HAP-1 (cell line): ENCODE data around the gene ZNF516.

Experiments
- DNase-seq, 2 experiments: peaks; one replicate each; pipeline ENCODE4 v3.0.0-alpha.2; 2016 to 2020; ENCODE audit warnings: low spot score in 2 of 2
- H3K27me3 ChIP-seq: fragments of 250-450 bp; sonication (Bioruptor Pico); 2 replicates; pipeline ENCODE4 v1.5.1; 2020; ENCODE audit warnings: low read depth, mild to moderate bottlenecking, moderate library complexity
- H3K36me3 ChIP-seq: fragments of 250-450 bp; sonication (Bioruptor Pico); replicated peaks from 2 replicates; pipeline ENCODE4 v1.5.1; 2020; ENCODE audit warnings: mild to moderate bottlenecking
- H3K4me1 ChIP-seq: fragments of 250-450 bp; sonication (Bioruptor Pico); 2 replicates; pipeline ENCODE4 v1.5.1; 2020; ENCODE audit warnings: mild to moderate bottlenecking
- H3K4me3 ChIP-seq: fragments of 250-450 bp; sonication (Bioruptor Pico); 2 replicates; pipeline ENCODE4 v1.5.1; 2020; ENCODE audit warnings: mild to moderate bottlenecking, moderate library complexity
- H3K9me3 ChIP-seq: fragments of 250-450 bp; sonication (Bioruptor Pico); 2 replicates; pipeline ENCODE4 v1.5.1; 2020; ENCODE audit warnings: mild to moderate bottlenecking, moderate library complexity
- in situ Hi-C: fragments of 300-500 bp; cut with MboI; formaldehyde crosslinking; loops from 3 replicates; pipeline ENCODE4 v1.14.3; 2020; ENCODE audit warnings: low sequenced_read_pairs, inconsistent platforms, mixed read lengths

Gene ZNF516

DNA sequence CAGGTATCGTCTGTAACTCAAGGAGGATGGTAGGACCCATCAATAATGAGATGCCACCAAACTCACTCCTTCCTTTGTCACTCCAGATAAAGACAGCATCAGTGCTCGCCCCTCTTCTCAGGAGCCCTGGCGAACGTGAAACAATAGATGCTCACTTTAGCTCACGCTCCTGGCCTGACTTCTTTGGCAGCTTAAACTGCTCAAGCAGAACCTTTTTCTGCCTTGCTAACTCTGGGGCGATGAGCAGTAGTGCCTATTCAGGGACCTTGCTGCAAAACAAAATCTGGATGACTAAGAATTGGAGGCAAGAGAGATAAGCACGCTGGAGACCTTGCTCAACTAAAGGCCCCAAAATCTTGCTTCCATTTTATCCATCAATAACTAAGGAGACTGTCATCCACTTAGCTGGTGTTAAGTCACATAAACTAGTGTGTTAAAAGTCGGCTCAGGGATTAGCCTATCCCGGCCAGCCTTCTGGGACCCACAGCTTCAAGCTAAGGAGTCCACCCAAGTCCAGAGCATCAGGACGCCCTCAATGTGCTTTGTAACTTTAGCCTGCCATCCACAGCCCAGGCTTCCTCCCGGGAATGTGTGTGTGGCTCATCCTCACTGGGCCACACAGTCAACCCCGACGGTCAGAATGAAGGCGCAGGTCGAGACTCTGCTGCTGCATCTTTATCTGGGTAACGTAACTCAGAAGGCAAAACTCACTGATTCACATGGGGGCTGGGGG lies 38.9 kb downstream of the ZNF516 start:
- no peaks in the 10 kb centered on the region for H3K9me3 ChIP-seq
- DNase-seq = no peak
- H3K4me1 ChIP-seq = peaks cover 28% of the 10 kb centered on the region
- in situ Hi-C loops = no loop called here
- H3K4me3 ChIP-seq = no peak overlapping the region
- H3K36me3 ChIP-seq = no peaks in the 10 kb centered on the region
- H3K27me3 ChIP-seq = no peaks in the 10 kb centered on the region

DNA sequence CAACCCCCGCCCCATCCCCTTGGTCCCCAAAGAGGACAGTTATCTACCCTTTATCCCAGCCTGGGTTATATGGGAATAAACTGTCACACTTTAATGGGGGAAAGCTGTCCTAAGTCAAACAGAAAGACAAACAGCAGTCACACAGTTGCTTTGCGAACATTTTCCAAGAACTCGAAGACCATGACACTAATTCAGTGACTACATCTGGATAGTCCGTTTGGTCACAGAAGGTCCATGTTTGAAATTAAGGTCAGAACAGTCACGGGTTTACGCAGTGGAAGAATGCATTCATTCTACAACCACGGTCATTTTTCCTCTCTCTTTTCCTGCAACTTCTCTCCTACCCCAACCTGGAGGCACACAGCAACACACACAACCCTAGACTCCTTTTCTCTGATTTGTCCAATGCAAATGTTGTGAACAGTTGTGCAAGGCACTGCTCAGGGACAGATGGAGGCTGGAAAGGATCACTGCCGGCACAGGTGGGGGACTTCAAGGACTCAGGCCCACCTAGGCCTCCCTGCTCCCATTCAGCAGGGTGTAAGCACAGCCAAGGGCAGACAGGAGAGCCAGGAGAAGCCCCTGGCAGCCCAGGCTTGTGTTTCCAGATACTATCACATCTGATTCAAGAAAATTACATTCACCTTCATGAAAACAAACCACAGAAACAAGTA lies 39.9 kb downstream of the ZNF516 start:
- no peaks in the 10 kb centered on the region for H3K9me3 ChIP-seq
- no peak for DNase-seq
- no peaks in the 10 kb centered on the region for H3K27me3 ChIP-seq
- H3K36me3 ChIP-seq = no peaks in the 10 kb centered on the region
- in situ Hi-C loops = no loop called here
- peaks cover 31% of the 10 kb centered on the region for H3K4me1 ChIP-seq
- no peak overlapping the region for H3K4me3 ChIP-seq

GRCh38 chr18:76454418-76454817 lies 40.6 kb downstream of the ZNF516 start:
- peak in 1 of 2 experiments; percentile 14 for DNase-seq
- in situ Hi-C loops = no loop called here

DNA sequence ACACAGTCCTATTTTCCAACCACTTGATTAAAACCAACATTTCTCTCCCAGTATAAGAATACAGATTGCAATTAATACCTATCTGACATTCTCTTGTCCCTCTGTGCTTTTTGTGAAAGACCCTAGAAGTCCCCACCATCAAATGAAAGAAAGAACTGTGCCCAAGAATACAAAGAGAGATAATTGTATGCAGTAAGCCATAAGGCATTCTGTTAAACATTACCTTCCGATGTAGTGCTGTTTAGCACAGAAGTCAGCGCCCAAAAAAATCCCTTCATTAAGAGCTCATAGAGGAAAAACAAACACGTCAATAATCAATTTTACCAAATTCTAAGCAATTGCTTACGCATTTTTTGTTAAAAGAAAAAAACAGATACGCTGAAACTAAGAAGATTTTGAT lies 41.1 kb downstream of the ZNF516 start:
- H3K9me3 ChIP-seq = no peaks in the 10 kb centered on the region
- no peak for DNase-seq
- no peak overlapping the region for H3K4me3 ChIP-seq
- no peaks in the 10 kb centered on the region for H3K36me3 ChIP-seq
- peaks cover 34% of the 10 kb centered on the region for H3K4me1 ChIP-seq
- no peaks in the 10 kb centered on the region for H3K27me3 ChIP-seq
- in situ Hi-C loops = no loop called here

More at GRCh38 chr18:76454418-76454817, 40.6 kb downstream of the ZNF516 start:
- no peaks in the 10 kb centered on the region for H3K27me3 ChIP-seq
- no peaks in the 10 kb centered on the region for H3K36me3 ChIP-seq
- no peak overlapping the region for H3K4me3 ChIP-seq
- peaks cover 34% of the 10 kb centered on the region for H3K4me1 ChIP-seq
- H3K9me3 ChIP-seq = no peaks in the 10 kb centered on the region

DNA sequence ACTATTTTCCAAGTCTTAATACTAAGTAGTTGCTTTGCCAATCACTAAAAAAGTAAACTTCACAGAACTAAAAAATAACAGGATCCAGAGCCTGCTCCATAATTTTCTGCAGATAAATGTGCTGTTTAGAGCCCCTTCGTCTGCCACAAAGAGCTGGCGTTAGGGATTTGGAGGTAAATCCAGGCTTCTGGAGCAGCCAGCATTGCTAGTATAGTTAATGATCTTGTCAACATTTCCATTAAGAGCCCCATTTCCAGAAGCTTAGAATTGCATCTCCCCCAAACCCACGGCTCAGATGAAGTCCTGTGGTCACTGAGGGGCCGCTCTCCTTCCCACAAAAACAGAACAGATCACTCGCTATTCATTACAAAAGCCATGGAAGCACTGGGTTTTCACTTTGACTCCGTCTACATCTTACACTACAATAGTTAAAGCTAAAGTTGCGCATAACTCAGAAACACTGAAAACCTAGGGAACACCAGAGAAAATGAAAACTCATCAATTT lies 41.9 kb downstream of the ZNF516 start:
- H3K36me3 ChIP-seq = no peaks in the 10 kb centered on the region
- DNase-seq = no peak
- no peaks in the 10 kb centered on the region for H3K27me3 ChIP-seq
- H3K4me3 ChIP-seq = no peak overlapping the region
- peaks cover 34% of the 10 kb centered on the region for H3K4me1 ChIP-seq
- H3K9me3 ChIP-seq = no peaks in the 10 kb centered on the region
- in situ Hi-C loops = no loop called here

DNA sequence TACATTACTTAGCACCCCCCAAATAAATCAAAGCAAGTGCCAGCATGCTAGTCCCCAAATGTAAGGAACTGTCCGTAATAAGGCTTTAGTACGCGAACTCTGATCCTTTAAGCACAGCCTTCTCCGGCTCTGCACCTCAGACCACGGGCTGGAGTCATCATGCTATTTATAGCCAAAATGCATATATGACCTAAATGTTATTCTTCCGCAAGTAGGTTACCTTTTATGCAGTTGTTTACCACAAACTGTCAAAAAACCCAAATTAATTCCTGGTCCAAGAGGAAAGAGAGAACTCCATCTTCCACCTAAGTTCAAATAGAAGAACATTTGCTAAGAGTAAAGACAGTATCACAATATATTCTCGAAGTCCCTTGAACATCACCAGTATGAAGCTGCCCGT lies 42.7 kb downstream of the ZNF516 start:
- Histone ChIP-seq H3K27me3 (no peaks in the 10 kb centered on the region), H3K4me3 (peak overlapping the region; percentile 28), H3K9me3 (no peaks in the 10 kb centered on the region), H3K4me1 (peaks cover 34% of the 10 kb centered on the region), H3K36me3 (no peaks in the 10 kb centered on the region)
- in situ Hi-C loops = no loop called here
- DNase-seq = peak in 1 of 2 experiments; percentile 28

GRCh38 chr18:76451396-76452331 lies 43.4 kb downstream of the ZNF516 start:
- H3K36me3 ChIP-seq = no peaks in the 10 kb centered on the region
- H3K4me1 ChIP-seq = peaks cover 34% of the 10 kb centered on the region
- H3K4me3 ChIP-seq = peak overlapping the region; percentile 28
- DNase-seq = peak; percentile 76 to 82
- in situ Hi-C loops = no loop called here
- H3K27me3 ChIP-seq = no peaks in the 10 kb centered on the region
- H3K9me3 ChIP-seq = no peaks in the 10 kb centered on the region

DNA sequence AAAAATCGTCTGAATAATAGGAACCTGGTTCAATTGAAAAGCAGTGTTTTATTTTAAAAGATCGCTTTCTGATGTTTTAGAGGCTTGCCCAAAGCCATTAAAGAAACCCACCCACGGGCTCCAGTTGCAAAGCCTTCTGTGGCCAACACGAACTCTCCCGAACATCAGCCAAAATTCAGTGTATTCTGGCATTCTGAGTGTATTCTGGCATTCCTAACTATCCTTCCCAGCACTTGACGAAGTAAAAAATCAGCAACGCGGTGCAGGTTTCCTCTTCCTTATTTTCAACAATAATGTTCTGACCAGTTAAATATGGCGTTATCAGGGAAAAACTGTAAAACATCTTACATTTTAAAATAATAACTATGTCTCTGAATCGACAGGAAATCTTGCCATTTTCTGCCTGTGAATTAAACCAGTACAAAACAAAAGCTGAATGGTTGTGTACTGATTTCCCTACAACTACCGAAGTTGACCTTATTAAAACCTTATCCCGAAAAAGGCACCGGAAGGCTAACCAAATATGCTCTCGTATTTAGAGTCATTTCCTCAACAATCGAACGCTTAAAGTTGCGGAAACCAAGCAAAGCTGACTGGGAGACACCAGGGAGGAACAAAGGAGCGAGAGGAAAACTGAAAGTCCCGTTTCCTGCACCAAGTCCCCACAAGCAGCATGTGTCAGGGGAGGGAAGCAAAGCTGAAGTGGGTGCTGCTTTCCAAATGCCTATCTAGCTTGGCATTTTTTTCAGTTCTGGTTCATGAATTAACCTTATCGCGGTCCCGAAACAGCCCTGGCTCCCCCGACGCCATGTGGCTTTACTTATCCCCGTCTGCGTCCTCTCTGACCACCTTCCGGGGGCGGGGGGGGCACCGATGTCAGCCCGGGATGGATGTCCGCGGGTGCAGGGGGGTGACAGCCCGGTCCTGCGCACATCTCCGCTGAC lies 44.3 kb downstream of the ZNF516 start:
- peaks cover 34% of the 10 kb centered on the region for H3K4me1 ChIP-seq
- peak overlapping the region; percentile 28 for H3K4me3 ChIP-seq
- no peaks in the 10 kb centered on the region for H3K27me3 ChIP-seq
- H3K36me3 ChIP-seq = no peaks in the 10 kb centered on the region
- no peaks in the 10 kb centered on the region for H3K9me3 ChIP-seq
- in situ Hi-C loops = no loop called here
- DNase-seq = peak; percentile 52 to 64

DNA sequence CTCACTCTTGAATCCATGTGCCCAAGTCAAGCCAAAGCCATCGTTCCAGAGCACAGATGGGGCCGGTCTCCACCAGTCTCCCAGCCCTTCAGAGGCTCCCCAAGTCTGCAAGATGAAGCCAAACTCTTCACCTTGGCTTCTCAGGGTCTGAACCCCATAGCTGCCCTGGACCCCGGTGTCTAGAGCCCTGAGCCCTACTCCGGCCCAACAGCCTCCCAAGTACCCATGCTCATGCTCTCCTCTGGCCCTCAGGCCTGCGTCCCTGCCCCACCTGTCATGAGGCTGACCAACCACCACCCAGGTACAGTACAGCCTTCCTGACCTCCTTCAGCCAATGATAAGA lies 46.0 kb downstream of the ZNF516 start:
- Histone ChIP-seq H3K4me1 (peaks cover 28% of the 10 kb centered on the region), H3K4me3 (no peak overlapping the region), H3K27me3 (no peaks in the 10 kb centered on the region), H3K9me3 (no peaks in the 10 kb centered on the region), H3K36me3 (no peaks in the 10 kb centered on the region)
- in situ Hi-C loops = no loop called here
- DNase-seq = no peak

DNA sequence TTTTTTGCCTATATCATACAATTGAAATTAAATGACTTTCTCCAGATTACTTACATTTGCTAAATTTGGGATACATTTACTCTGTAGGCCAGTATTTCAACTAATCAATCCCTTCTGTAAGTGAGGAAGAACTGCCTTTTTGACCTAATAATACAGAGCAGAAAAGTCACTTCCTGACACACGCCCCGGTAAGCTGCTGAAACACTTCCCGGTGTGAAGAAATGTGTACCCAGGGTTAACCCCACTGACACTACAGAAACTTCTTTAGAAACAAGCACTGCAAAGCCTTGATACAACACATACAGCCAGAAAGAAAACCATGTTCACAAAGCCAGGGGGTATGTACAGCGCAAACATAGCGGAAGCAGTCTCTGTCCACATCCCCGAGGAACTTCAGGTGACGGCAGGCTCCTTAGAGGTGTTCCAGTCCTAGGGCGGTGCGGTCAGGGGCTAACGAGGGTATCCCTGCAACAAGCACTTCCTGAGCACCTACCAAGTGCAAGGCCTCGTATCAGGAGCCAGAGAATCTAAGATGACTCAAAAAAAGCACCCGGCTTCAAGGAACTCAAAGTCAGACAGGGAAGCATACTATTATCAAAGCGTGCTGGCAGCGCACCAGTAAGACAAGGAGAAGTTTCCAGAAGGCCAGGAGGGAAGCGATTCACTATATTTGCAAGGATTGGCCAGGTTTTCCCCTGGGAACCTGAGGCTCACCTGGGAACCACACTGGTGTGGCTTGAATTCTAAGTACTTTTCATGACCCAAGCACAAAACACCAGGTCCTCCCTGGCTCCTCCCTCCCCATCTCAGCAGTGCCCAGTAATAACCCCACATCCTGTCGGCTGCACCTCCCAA lies 46.6 kb downstream of the ZNF516 start:
- no peaks in the 10 kb centered on the region for H3K9me3 ChIP-seq
- H3K36me3 ChIP-seq = no peaks in the 10 kb centered on the region; the same call in 1 of the 2 replicates
- no peak for DNase-seq
- in situ Hi-C loops = no loop called here
- peaks cover 22% of the 10 kb centered on the region for H3K4me1 ChIP-seq
- H3K27me3 ChIP-seq = no peaks in the 10 kb centered on the region
- no peak overlapping the region for H3K4me3 ChIP-seq

DNA sequence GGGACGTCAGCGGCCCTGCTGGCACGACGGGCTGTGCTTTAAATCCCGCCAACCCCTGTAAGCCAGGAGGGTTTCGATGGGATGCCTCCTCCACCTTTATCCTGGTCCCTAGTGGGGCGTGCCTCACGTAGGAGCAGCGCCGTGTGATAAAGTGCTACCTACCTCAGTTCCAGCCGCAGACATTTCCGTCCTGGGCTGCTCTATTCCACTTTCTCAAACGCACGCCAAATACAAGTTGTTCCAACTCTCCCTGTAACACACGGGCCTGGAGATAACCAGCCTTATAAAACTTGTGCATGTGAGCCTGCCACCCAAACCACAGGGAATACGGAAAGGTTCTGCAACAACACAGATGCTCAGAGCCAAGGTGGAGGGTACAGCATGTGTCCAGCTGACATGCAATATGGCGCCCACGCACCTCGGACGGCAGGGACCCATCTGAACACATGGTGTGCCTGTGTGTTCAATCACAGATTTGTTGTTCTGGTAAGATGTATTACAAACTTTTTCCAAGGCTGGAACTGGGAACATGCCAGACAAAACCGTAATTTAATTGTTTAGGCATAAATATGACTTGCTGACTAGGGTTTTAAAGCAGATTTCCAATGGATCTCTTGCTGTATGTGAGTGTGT lies 47.7 kb downstream of the ZNF516 start:
- Histone ChIP-seq H3K4me3 (no peak overlapping the region), H3K4me1 (peaks cover 11% of the 10 kb centered on the region), H3K9me3 (no peaks in the 10 kb centered on the region), H3K36me3 (peaks cover 7% of the 10 kb centered on the region; the same call in 1 of the 2 replicates), H3K27me3 (no peaks in the 10 kb centered on the region)
- in situ Hi-C loops = no loop called here
- no peak for DNase-seq
